ENCODE data around the gene MAN2A1. TPM values are rescaled to one million over a fixed set of nuclear protein-coding genes. Genes with fewer than 3 reads are reported as not detected.
A peak's percentile ranks its signal among the peaks of the same experiment; 100 is the strongest.

Gene MAN2A1
- total and polyA plus RNA-seq, 7 experiments from 2014 or later: 24.9 to 107 (median 56.4) TPM

- H3K27ac Mint-ChIP-seq: peak overlapping the region; percentile 45 to 94 (median 90)
Measured at GRCh38 chr5:109688630-109688969, 1.1 kb upstream of the MAN2A1 start.

DNA sequence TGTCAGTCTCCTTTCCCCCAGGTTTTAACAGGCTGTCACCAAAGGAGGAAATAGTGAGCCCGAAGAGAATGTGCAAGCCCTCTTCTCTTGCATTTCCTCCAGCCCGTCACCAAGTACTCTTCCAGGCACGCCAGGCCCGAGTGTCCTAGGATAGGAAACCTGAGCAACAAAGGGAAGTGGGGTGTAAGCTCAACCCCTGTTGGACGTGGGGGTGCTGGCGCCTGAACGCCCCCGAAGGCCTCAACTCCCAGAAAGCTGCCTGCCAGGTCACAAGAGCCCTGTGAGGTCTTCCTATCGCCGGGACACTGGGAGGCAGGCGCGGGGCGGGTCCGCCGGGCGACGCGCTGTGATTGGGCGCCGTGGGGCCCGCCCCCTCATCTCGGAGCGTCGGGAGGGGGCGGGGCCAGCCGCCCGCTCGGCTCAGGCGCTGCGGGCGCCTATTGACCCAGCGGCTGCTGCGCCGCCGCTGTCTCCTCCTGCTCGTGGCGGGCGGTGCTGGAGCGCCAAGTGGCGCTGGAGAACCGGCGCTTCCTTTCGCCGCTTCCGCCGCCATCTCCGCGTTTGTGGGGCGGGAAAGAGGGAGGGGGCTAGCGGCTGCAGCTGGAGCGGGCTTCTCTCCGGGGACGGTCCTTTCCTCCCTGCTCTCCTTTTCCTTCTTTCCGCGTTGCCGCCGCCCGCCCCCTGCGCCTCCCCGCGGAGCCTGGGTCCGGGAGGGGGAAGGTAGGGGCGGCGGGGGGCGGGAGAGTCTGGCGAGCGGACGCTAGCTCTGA lies 572 bp upstream of the MAN2A1 start:
- peak; percentile 69 to 84 (median 78) for DNase-seq
- POLR2A ChIA-PET: interaction anchor here (0.7 to 3.8 kb wide), 13 partner anchors 9 to 1307 kb away, joined by 3 to 46 read pairs (median 6); partner anchors contain the start of genes FBXL17 and PJA2
- Mint-ChIP-seq H3K27me3 (peaks cover 0 to 3% (median 0%) of the 10 kb centered on the region in 5 donors), H3K4me1 (peaks cover 14 to 36% (median 33%) of the 10 kb centered on the region in 7 donors), H3K9me3 (peaks cover 0 to 7% (median 0%) of the 10 kb centered on the region in 11 donors), H3K4me3 (peak overlapping the region; percentile 83 to 96 (median 92)), H3K27ac (peak overlapping the region; percentile 45 to 94 (median 90)), H3K36me3 (peaks cover 0 to 2% (median 0%) of the 10 kb centered on the region in 5 donors)
- peak; percentile 88 for ATAC-seq
- Histone ChIP-seq H3K27me3 (ENCODE audit: control insufficient read depth in 2 of 2, insufficient read depth in 2 of 2, low read length in 2 of 2) (no peaks in the 10 kb centered on the region), H3K36me3 (ENCODE audit: control insufficient read depth in 2 of 3, insufficient read depth in 3 of 3, low read length in 3 of 3) (peaks cover 0 to 11% (median 0%) of the 10 kb centered on the region in 3 experiments), H3K9me3 (ENCODE audit: control insufficient read depth in 2 of 3, low read length in 3 of 3) (peaks cover 0 to 4% (median 0%) of the 10 kb centered on the region in 3 experiments), H3K27ac (ENCODE audit: low read depth, low read length) (peak overlapping the region; percentile 93), H3K4me1 (ENCODE audit: control insufficient read depth in 2 of 2, insufficient read depth in 2 of 2, low read length in 2 of 2) (peaks cover 9 to 13% of the 10 kb centered on the region in 2 donors), H3K4me3 (ENCODE audit: low read length) (peak overlapping the region; percentile 94)
- CTCF ChIA-PET: interaction anchor here (0.8 to 1.7 kb wide), 8 partner anchors 13 to 938 kb away, joined by 3 to 7 read pairs (median 5); no protein-coding TSS in a partner anchor
- intact Hi-C loops (cut with micrococcal nuclease): loop anchor here (1.0 to 10.0 kb wide), 18 partner anchors 32 to 1826 kb away; partner anchors contain the start of genes STARD4 (in 2 of the 2), FBXL17 (in 1 of the 2), SLC25A46 (in 1 of the 2) and WDR36 (in 1 of the 2)

More at GRCh38 chr5:109688630-109688969, 1.1 kb upstream of the MAN2A1 start:
- ATAC-seq (no peak), DNase-seq (no peak)
- H3K4me1 ChIP-seq (ENCODE audit: control insufficient read depth in 2 of 2, insufficient read depth in 2 of 2, low read length in 2 of 2): peaks cover 3 to 10% of the 10 kb centered on the region in 2 donors
- peaks cover 0 to 11% (median 0%) of the 10 kb centered on the region in 3 experiments for H3K36me3 ChIP-seq (ENCODE audit: control insufficient read depth in 2 of 3, insufficient read depth in 3 of 3, low read length in 3 of 3)
- H3K27ac ChIP-seq (ENCODE audit: low read depth, low read length): peak overlapping the region; percentile 93
- Mint-ChIP-seq H3K27me3 (peaks cover 0 to 7% (median 0%) of the 10 kb centered on the region in 5 donors), H3K4me3 (peak overlapping the region; percentile 83 to 96 (median 90)), H3K36me3 (peaks cover 0 to 2% (median 0%) of the 10 kb centered on the region in 5 donors), H3K4me1 (peaks cover 14 to 30% (median 28%) of the 10 kb centered on the region in 7 donors), H3K9me3 (peaks cover 0 to 7% (median 0%) of the 10 kb centered on the region in 11 donors)
- intact Hi-C loops (cut with micrococcal nuclease): loop anchor here (2.0 to 10.0 kb wide), 8 partner anchors 32 to 1826 kb away; partner anchors contain the start of genes SLC25A46 (in 1 of the 2), STARD4 (in 1 of the 2) and WDR36 (in 1 of the 2)
- no peaks in the 10 kb centered on the region for H3K27me3 ChIP-seq (ENCODE audit: control insufficient read depth in 2 of 2, insufficient read depth in 2 of 2, low read length in 2 of 2)
- POLR2A ChIA-PET: interaction anchor here (1.0 to 3.8 kb wide), 8 partner anchors 9 to 937 kb away, joined by 4 to 46 read pairs (median 10); partner anchors contain the start of gene PJA2
- CTCF ChIA-PET: interaction anchor here (0.5 to 1.7 kb wide), 9 partner anchors 13 to 939 kb away, joined by 3 to 7 read pairs (median 5); no protein-coding TSS in a partner anchor
- peaks cover 0 to 4% (median 0%) of the 10 kb centered on the region in 3 experiments for H3K9me3 ChIP-seq (ENCODE audit: control insufficient read depth in 2 of 3, low read length in 3 of 3)
- H3K4me3 ChIP-seq (ENCODE audit: low read length): peak overlapping the region; percentile 94

DNA sequence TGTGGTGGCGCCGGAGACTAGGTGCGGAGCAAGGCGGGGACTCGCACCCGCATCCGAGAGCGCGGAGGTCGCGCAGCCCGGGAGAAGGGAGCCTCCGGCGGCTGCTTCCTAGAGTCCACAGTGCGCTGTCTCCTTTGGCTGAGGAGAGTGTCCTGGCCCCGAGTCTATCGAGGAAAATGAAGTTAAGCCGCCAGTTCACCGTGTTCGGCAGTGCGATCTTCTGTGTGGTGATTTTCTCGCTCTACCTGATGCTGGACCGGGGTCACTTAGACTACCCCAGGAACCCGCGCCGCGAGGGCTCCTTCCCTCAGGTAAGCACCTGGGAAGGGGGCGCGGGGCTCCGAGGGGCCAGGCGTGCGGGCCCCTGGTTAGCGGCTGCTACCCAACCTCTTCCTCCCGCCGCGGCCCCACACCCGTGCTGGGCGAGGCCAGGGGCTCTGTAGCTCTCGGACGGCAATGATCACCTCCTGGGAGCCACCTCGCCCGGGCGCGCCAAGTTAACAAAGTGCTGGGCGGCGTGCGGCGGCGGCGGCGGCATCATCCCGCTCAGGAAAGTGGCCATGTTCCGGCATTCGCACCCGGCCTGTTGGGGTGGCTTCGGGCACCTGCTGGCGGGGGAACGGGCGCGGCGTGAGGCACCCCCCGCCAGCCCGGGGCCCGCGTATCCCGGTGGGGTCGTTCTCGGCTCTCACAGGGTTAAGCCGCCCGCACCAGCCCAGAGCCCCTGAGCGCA lies 681 bp downstream of the MAN2A1 start:
- Histone ChIP-seq H3K4me3 (ENCODE audit: low read length) (peak overlapping the region; percentile 94), H3K27ac (ENCODE audit: low read depth, low read length) (peak overlapping the region; percentile 93), H3K27me3 (ENCODE audit: control insufficient read depth in 2 of 2, insufficient read depth in 2 of 2, low read length in 2 of 2) (no peaks in the 10 kb centered on the region), H3K4me1 (ENCODE audit: control insufficient read depth in 2 of 2, insufficient read depth in 2 of 2, low read length in 2 of 2) (peaks cover 21 to 22% of the 10 kb centered on the region in 2 donors), H3K9me3 (ENCODE audit: control insufficient read depth in 2 of 3, low read length in 3 of 3) (peaks cover 0 to 4% (median 0%) of the 10 kb centered on the region in 3 experiments), H3K36me3 (ENCODE audit: control insufficient read depth in 2 of 3, insufficient read depth in 3 of 3, low read length in 3 of 3) (peaks cover 0 to 11% (median 0%) of the 10 kb centered on the region in 3 experiments)
- peak in 5 of 9 donors; percentile 38 to 56 (median 51) for DNase-seq
- Mint-ChIP-seq H3K4me1 (peaks cover 21 to 48% (median 46%) of the 10 kb centered on the region in 7 donors), H3K4me3 (peak overlapping the region; percentile 87 to 96 (median 94)), H3K9me3 (peaks cover 0 to 7% (median 0%) of the 10 kb centered on the region in 11 donors), H3K27ac (peak overlapping the region; percentile 80 to 96 (median 88)), H3K36me3 (peaks cover 0 to 2% (median 0%) of the 10 kb centered on the region in 5 donors), H3K27me3 (no peaks in the 10 kb centered on the region)
- POLR2A ChIA-PET: interaction anchor here (0.5 to 3.8 kb wide), 16 partner anchors 9 to 1308 kb away, joined by 3 to 46 read pairs (median 4); partner anchors contain the start of genes FBXL17 and PJA2
- CTCF ChIA-PET: interaction anchor here (0.8 to 1.2 kb wide), 5 partner anchors 231 to 935 kb away, joined by 3 read pairs; no protein-coding TSS in a partner anchor
- intact Hi-C loops (cut with micrococcal nuclease): loop anchor here (1.0 to 10.0 kb wide), 11 partner anchors 37 to 1542 kb away; partner anchors contain the start of genes CAMK4 (in 1 of the 2) and WDR36 (in 1 of the 2)
- ATAC-seq: peak; percentile 3

GRCh38 chr5:109690975-109691574 lies 1.3 kb downstream of the MAN2A1 start:
- ChIA-PET CTCF (interaction anchor here (0.9 to 1.2 kb wide), 4 partner anchors 363 to 934 kb away, joined by 3 read pairs; no protein-coding TSS in a partner anchor), POLR2A (interaction anchor here (0.6 to 3.8 kb wide), 9 partner anchors 10 to 1309 kb away, joined by 3 to 46 read pairs (median 5); partner anchors contain the start of genes FBXL17 and PJA2)
- peak; percentile 52 for ATAC-seq

DNA sequence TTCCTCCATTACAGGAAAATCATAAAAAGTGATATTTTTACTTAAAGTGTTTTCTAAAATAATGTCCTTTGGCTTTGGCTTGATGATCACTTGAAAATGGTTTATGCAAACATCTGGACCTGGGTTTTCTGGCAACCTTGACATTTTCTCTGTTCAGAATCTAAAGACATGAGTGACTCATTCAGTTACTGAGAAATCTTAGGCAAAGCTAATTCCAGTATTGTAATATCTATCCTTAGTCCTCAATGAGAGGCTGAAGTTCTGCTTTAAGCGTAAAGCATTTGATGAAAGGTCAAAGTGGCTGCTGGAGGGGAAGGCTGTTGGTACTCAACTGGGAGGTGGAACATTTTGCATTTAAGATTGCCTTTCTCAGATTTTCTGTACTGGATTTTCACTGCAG lies 2.3 kb downstream of the MAN2A1 start:
- H3K4me1 Mint-ChIP-seq: peaks cover 35 to 63% (median 61%) of the 10 kb centered on the region in 7 donors
- intact Hi-C loops (cut with micrococcal nuclease): loop anchor here (1.0 to 10.0 kb wide), 10 partner anchors 8 to 1540 kb away; partner anchors contain the start of gene CAMK4 (in 1 of the 2)
- Histone ChIP-seq H3K27ac (ENCODE audit: low read depth, low read length) (peak overlapping the region; percentile 93), H3K4me3 (ENCODE audit: low read length) (peak overlapping the region; percentile 94), H3K27me3 (ENCODE audit: control insufficient read depth in 2 of 2, insufficient read depth in 2 of 2, low read length in 2 of 2) (no peaks in the 10 kb centered on the region), H3K36me3 (ENCODE audit: control insufficient read depth in 2 of 3, insufficient read depth in 3 of 3, low read length in 3 of 3) (peaks cover 0 to 11% (median 0%) of the 10 kb centered on the region in 3 experiments), H3K4me1 (ENCODE audit: control insufficient read depth in 2 of 2, insufficient read depth in 2 of 2, low read length in 2 of 2) (peaks cover 36 to 37% of the 10 kb centered on the region in 2 donors), H3K9me3 (ENCODE audit: control insufficient read depth in 2 of 3, low read length in 3 of 3) (peaks cover 0 to 4% (median 0%) of the 10 kb centered on the region in 3 experiments)
- H3K4me3 Mint-ChIP-seq: peak overlapping the region; percentile 87 to 96 (median 94)
- no peaks in the 10 kb centered on the region for H3K27me3 Mint-ChIP-seq
- DNase-seq: no peak
- H3K27ac Mint-ChIP-seq: peak overlapping the region; percentile 64 to 96 (median 88)
- peaks cover 0 to 7% (median 0%) of the 10 kb centered on the region in 11 donors for H3K9me3 Mint-ChIP-seq
- ChIA-PET POLR2A (interaction anchor here (0.8 to 1.5 kb wide), 4 partner anchors 15 to 230 kb away, joined by 3 to 7 read pairs (median 4); no protein-coding TSS in a partner anchor), CTCF (interaction anchor here (0.6 to 0.7 kb wide), 2 partner anchors 49 to 96 kb away, joined by 3 read pairs; no protein-coding TSS in a partner anchor)
- ATAC-seq: no peak
- peaks cover 0 to 13% (median 5%) of the 10 kb centered on the region in 5 donors for H3K36me3 Mint-ChIP-seq

More at GRCh38 chr5:109690975-109691574, 1.3 kb downstream of the MAN2A1 start:
- H3K4me3 Mint-ChIP-seq: peak overlapping the region; percentile 87 to 96 (median 94)
- H3K9me3 Mint-ChIP-seq: peaks cover 0 to 7% (median 0%) of the 10 kb centered on the region in 11 donors
- peaks cover 0 to 4% (median 0%) of the 10 kb centered on the region in 3 experiments for H3K9me3 ChIP-seq (ENCODE audit: control insufficient read depth in 2 of 3, low read length in 3 of 3)
- H3K4me1 ChIP-seq (ENCODE audit: control insufficient read depth in 2 of 2, insufficient read depth in 2 of 2, low read length in 2 of 2): peaks cover 28 to 29% of the 10 kb centered on the region in 2 donors
- intact Hi-C loops (cut with micrococcal nuclease): loop anchor here (1.0 to 10.0 kb wide), 12 partner anchors 9 to 1541 kb away; partner anchors contain the start of genes CAMK4 (in 1 of the 2) and WDR36 (in 1 of the 2)
- peaks cover 27 to 54% (median 52%) of the 10 kb centered on the region in 7 donors for H3K4me1 Mint-ChIP-seq
- H3K27ac Mint-ChIP-seq: peak overlapping the region; percentile 80 to 96 (median 88)
- H3K27me3 ChIP-seq (ENCODE audit: control insufficient read depth in 2 of 2, insufficient read depth in 2 of 2, low read length in 2 of 2): no peaks in the 10 kb centered on the region
- peaks cover 0 to 11% (median 0%) of the 10 kb centered on the region in 3 experiments for H3K36me3 ChIP-seq (ENCODE audit: control insufficient read depth in 2 of 3, insufficient read depth in 3 of 3, low read length in 3 of 3)
- peak overlapping the region; percentile 93 for H3K27ac ChIP-seq (ENCODE audit: low read depth, low read length)
- no peaks in the 10 kb centered on the region for H3K27me3 Mint-ChIP-seq
- peak in 8 of 9 donors; percentile 34 to 77 (median 72) for DNase-seq
- H3K4me3 ChIP-seq (ENCODE audit: low read length): peak overlapping the region; percentile 94
- peaks cover 0 to 6% (median 0%) of the 10 kb centered on the region in 5 donors for H3K36me3 Mint-ChIP-seq

Data from naive thymus-derived CD4-positive, alpha-beta T cell (primary cell).